Cardiac septum (tissue), 1 donor: ENCODE measurements around the gene ACSL1. TPM values are rescaled to one million over a fixed set of nuclear protein-coding genes. Genes with fewer than 3 reads are reported as not detected.

Experiments
- DNase-seq: peaks from one replicate; pipeline ENCODE4 v3.0.0-alpha.2; 2020; ENCODE audit warnings: low spot score
- intact Hi-C: fragments of 100-400 bp; cut with DNase I; formaldehyde crosslinking; loops from one replicate; pipeline ENCODE4 v1.14.0; 2022
- microRNA-seq: library from miRNA; unstranded; fragments of <30 nt; microRNA quantifications from one replicate; pipeline ENCODE4 v1.2.0, GENCODE V29; 2020
- total RNA-seq: library from RNA; stranded (reverse); fragmentation: NEBNext Ultra II Directional; extraction: Animal tissue kit (Norgen Biotek cat#: 25700); gene quantifications from one replicate; pipeline ENCODE4 v1.2.1, GENCODE V29; 2021
- donor health status: DM: no; HTN: no; CAD: no.

The ACSL1 gene
- total RNA-seq, 1 donor from 2014 or later = 98.6 TPM

DNA sequence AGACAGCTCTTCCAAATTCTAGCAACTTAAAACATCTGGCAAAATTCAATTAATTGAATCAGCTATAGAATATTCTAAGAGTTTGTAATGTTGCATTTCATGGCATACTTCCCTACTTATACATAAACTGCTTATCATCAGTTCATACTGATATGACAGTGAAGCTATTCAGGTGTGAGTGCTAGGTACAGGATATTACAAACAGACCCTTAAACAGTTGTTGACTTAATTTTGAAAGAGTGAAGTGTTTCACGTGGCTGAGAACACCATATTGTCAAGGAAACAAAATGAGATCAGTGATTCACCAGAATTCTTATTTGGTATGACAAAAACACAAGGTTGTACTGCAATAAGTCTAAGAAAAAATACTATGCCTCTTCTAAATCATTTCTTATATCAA lies 119.3 kb downstream of the ACSL1 start:
- intact Hi-C loops = no loop called here

DNA sequence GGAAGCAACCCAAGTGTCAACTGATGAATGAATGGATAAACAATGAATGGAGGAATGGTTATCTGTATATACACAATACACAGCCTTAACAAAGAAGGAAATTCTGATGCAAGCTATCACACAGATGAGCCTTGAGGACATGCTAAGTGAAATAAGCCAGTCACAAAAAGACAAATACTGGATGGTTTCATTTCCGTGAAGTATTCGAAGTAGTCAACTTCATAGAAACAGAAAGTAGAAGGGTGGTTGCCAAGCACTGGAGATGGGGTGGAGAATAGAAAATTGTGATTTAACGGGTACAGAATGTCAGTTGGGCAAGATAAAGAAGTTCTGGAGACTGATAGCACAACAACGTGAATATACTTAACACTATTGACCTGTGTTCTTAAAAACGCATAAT lies 120.1 kb downstream of the ACSL1 start:
- no peak for DNase-seq

More for the DNA sequence above, 119.3 kb downstream of the ACSL1 start:
- DNase-seq = no peak

More for the DNA sequence above, 120.1 kb downstream of the ACSL1 start:
- intact Hi-C loops = no loop called here

Small RNA genes within 50 kb of the gene (microRNA-seq; reads per million reads assigned to microRNA genes)
- gene MIR3945 = not detected

Other genes starting within 250 kb of the ACSL1 start
- 21.7 TPM for gene CASP3, start 176.5 kb downstream of the ACSL1 start, total RNA-seq
- 8.3 TPM for gene PRIMPOL, start 176.2 kb downstream of the ACSL1 start, total RNA-seq
- gene CENPU, start 91.9 kb downstream of the ACSL1 start, total RNA-seq = 1.5 TPM
- not detected for gene HELT, start 192.5 kb upstream of the ACSL1 start, total RNA-seq